ENCODE results near the gene ADCY4. TPM values are rescaled to one million over a fixed set of nuclear protein-coding genes. Genes with fewer than 3 reads are reported as not detected.
"Not testable (repeated sequence)": the region's sequence is repeated elsewhere in the genome, so short reads cannot be mapped to it uniquely, and the experiment has no call there.

Gene ADCY4
- total RNA-seq, 1 donor from 2014 or later, result 9.9 TPM

- Histone ChIP-seq H3K9ac (ENCODE audit: low read depth in 1 of 3, low read length in 3 of 3) (no peak overlapping the region), H3K4me3 (ENCODE audit: low read length in 3 of 3) (no peak overlapping the region), H3K9me3 (ENCODE audit: control insufficient read depth in 3 of 3, low read length in 3 of 3) (no peaks in the 10 kb centered on the region), H3K27ac (ENCODE audit: low read depth, low read length) (no peak overlapping the region), H3K27me3 (ENCODE audit: control insufficient read depth in 3 of 3, insufficient read depth in 3 of 3, low read length in 3 of 3) (peaks cover 0 to 8% (median 0%) of the 10 kb centered on the region in 3 donors), H3K4me1 (ENCODE audit: control insufficient read depth in 3 of 3, insufficient read depth in 3 of 3, low read length in 3 of 3) (peaks cover 0 to 8% (median 2%) of the 10 kb centered on the region in 3 donors), H3K36me3 (ENCODE audit: control insufficient read depth in 3 of 3, insufficient read depth in 3 of 3, low read length in 3 of 3) (peaks cover 0 to 5% (median 4%) of the 10 kb centered on the region in 3 donors)
Observed at GRCh38 chr14:24376448-24377070, 41.7 kb upstream of the ADCY4 start.

GRCh38 chr14:24372701-24373416, 38.0 kb upstream of the ADCY4 start:
- no peak overlapping the region for H3K9ac ChIP-seq (ENCODE audit: low read depth in 1 of 3, low read length in 3 of 3)
- H3K27me3 ChIP-seq (ENCODE audit: control insufficient read depth in 3 of 3, insufficient read depth in 3 of 3, low read length in 3 of 3), result peaks cover 4 to 13% (median 7%) of the 10 kb centered on the region in 3 donors
- H3K27ac ChIP-seq (ENCODE audit: low read depth, low read length), result no peak overlapping the region
- H3K4me1 ChIP-seq (ENCODE audit: control insufficient read depth in 3 of 3, insufficient read depth in 3 of 3, low read length in 3 of 3), result peaks cover 0 to 8% (median 2%) of the 10 kb centered on the region in 3 donors
- no peaks in the 10 kb centered on the region for H3K9me3 ChIP-seq (ENCODE audit: control insufficient read depth in 3 of 3, low read length in 3 of 3)
- H3K4me3 ChIP-seq (ENCODE audit: low read length in 3 of 3), result no peak overlapping the region
- H3K36me3 ChIP-seq (ENCODE audit: control insufficient read depth in 3 of 3, insufficient read depth in 3 of 3, low read length in 3 of 3), result peaks cover 0 to 5% (median 4%) of the 10 kb centered on the region in 3 donors

GRCh38 chr14:24371605-24372004, 36.7 kb upstream of the ADCY4 start:
- Histone ChIP-seq H3K27me3 (ENCODE audit: control insufficient read depth in 3 of 3, insufficient read depth in 3 of 3, low read length in 3 of 3) (peaks cover 12 to 23% (median 14%) of the 10 kb centered on the region in 3 donors), H3K4me1 (ENCODE audit: control insufficient read depth in 3 of 3, insufficient read depth in 3 of 3, low read length in 3 of 3) (peaks cover 5 to 14% (median 9%) of the 10 kb centered on the region in 3 donors)
- H3K27ac ChIP-seq (ENCODE audit: low read depth, low read length); H3K9me3 ChIP-seq (ENCODE audit: control insufficient read depth in 3 of 3, low read length in 3 of 3); H3K4me3 ChIP-seq (ENCODE audit: low read length in 3 of 3); H3K36me3 ChIP-seq (ENCODE audit: control insufficient read depth in 3 of 3, insufficient read depth in 3 of 3, low read length in 3 of 3); H3K9ac ChIP-seq (ENCODE audit: low read depth in 1 of 3, low read length in 3 of 3): not testable (repeated sequence)

GRCh38 chr14:24370748-24371147, 35.9 kb upstream of the ADCY4 start:
- Histone ChIP-seq H3K9me3 (ENCODE audit: control insufficient read depth in 3 of 3, low read length in 3 of 3) (no peaks in the 10 kb centered on the region), H3K27ac (ENCODE audit: low read depth, low read length) (no peak overlapping the region), H3K27me3 (ENCODE audit: control insufficient read depth in 3 of 3, insufficient read depth in 3 of 3, low read length in 3 of 3) (peaks cover 15 to 28% (median 18%) of the 10 kb centered on the region in 3 donors), H3K4me1 (ENCODE audit: control insufficient read depth in 3 of 3, insufficient read depth in 3 of 3, low read length in 3 of 3) (peaks cover 9 to 18% (median 11%) of the 10 kb centered on the region in 3 donors), H3K9ac (ENCODE audit: low read depth in 1 of 3, low read length in 3 of 3) (no peak overlapping the region), H3K36me3 (ENCODE audit: control insufficient read depth in 3 of 3, insufficient read depth in 3 of 3, low read length in 3 of 3) (peaks cover 0 to 4% (median 2%) of the 10 kb centered on the region in 3 donors), H3K4me3 (ENCODE audit: low read length in 3 of 3) (no peak overlapping the region)

- Histone ChIP-seq H3K9me3 (ENCODE audit: control insufficient read depth in 3 of 3, low read length in 3 of 3) (no peaks in the 10 kb centered on the region), H3K4me1 (ENCODE audit: control insufficient read depth in 3 of 3, insufficient read depth in 3 of 3, low read length in 3 of 3) (peaks cover 12 to 22% (median 17%) of the 10 kb centered on the region in 3 donors), H3K27me3 (ENCODE audit: control insufficient read depth in 3 of 3, insufficient read depth in 3 of 3, low read length in 3 of 3) (peaks cover 16 to 28% (median 22%) of the 10 kb centered on the region in 3 donors), H3K9ac (ENCODE audit: low read depth in 1 of 3, low read length in 3 of 3) (no peak overlapping the region), H3K4me3 (ENCODE audit: low read length in 3 of 3) (no peak overlapping the region), H3K27ac (ENCODE audit: low read depth, low read length) (no peak overlapping the region), H3K36me3 (ENCODE audit: control insufficient read depth in 3 of 3, insufficient read depth in 3 of 3, low read length in 3 of 3) (peaks cover 0 to 4% (median 2%) of the 10 kb centered on the region in 3 donors)
Observed at GRCh38 chr14:24369907-24370687, 35.2 kb upstream of the ADCY4 start.

- Histone ChIP-seq H3K9me3 (ENCODE audit: control insufficient read depth in 3 of 3, low read length in 3 of 3) (no peaks in the 10 kb centered on the region), H3K4me3 (ENCODE audit: low read length in 3 of 3) (peak overlapping the region in 1 of 3 donors; percentile 51), H3K27ac (ENCODE audit: low read depth, low read length) (peak overlapping the region; percentile 89), H3K27me3 (ENCODE audit: control insufficient read depth in 3 of 3, insufficient read depth in 3 of 3, low read length in 3 of 3) (peaks cover 16 to 27% (median 25%) of the 10 kb centered on the region in 3 donors), H3K4me1 (ENCODE audit: control insufficient read depth in 3 of 3, insufficient read depth in 3 of 3, low read length in 3 of 3) (peaks cover 12 to 25% (median 18%) of the 10 kb centered on the region in 3 donors), H3K9ac (ENCODE audit: low read depth in 1 of 3, low read length in 3 of 3) (no peak overlapping the region), H3K36me3 (ENCODE audit: control insufficient read depth in 3 of 3, insufficient read depth in 3 of 3, low read length in 3 of 3) (peaks cover 0 to 4% (median 2%) of the 10 kb centered on the region in 3 donors)
Observed at GRCh38 chr14:24369463-24369862, 34.6 kb upstream of the ADCY4 start.

GRCh38 chr14:24368562-24369252, 33.8 kb upstream of the ADCY4 start:
- peaks cover 0 to 4% (median 2%) of the 10 kb centered on the region in 3 donors for H3K36me3 ChIP-seq (ENCODE audit: control insufficient read depth in 3 of 3, insufficient read depth in 3 of 3, low read length in 3 of 3)
- H3K27ac ChIP-seq (ENCODE audit: low read depth, low read length), result peak overlapping the region; percentile 89
- peak overlapping the region; percentile 51 to 77 (median 71) for H3K9ac ChIP-seq (ENCODE audit: low read depth in 1 of 3, low read length in 3 of 3)
- H3K4me3 ChIP-seq (ENCODE audit: low read length in 3 of 3), result peak overlapping the region; percentile 51 to 61 (median 56)
- H3K4me1 ChIP-seq (ENCODE audit: control insufficient read depth in 3 of 3, insufficient read depth in 3 of 3, low read length in 3 of 3), result peaks cover 12 to 25% (median 18%) of the 10 kb centered on the region in 3 donors
- peaks cover 16 to 27% (median 25%) of the 10 kb centered on the region in 3 donors for H3K27me3 ChIP-seq (ENCODE audit: control insufficient read depth in 3 of 3, insufficient read depth in 3 of 3, low read length in 3 of 3)
- no peaks in the 10 kb centered on the region for H3K9me3 ChIP-seq (ENCODE audit: control insufficient read depth in 3 of 3, low read length in 3 of 3)

GRCh38 chr14:24368212-24368561, 33.3 kb upstream of the ADCY4 start:
- Histone ChIP-seq H3K4me3 (ENCODE audit: low read length in 3 of 3) (peak overlapping the region; percentile 51 to 61 (median 56)), H3K27ac (ENCODE audit: low read depth, low read length) (peak overlapping the region; percentile 89), H3K4me1 (ENCODE audit: control insufficient read depth in 3 of 3, insufficient read depth in 3 of 3, low read length in 3 of 3) (peaks cover 12 to 25% (median 18%) of the 10 kb centered on the region in 3 donors), H3K9me3 (ENCODE audit: control insufficient read depth in 3 of 3, low read length in 3 of 3) (no peaks in the 10 kb centered on the region), H3K36me3 (ENCODE audit: control insufficient read depth in 3 of 3, insufficient read depth in 3 of 3, low read length in 3 of 3) (peaks cover 0 to 3% (median under 1%) of the 10 kb centered on the region in 3 donors), H3K9ac (ENCODE audit: low read depth in 1 of 3, low read length in 3 of 3) (peak overlapping the region; percentile 51 to 77 (median 71)), H3K27me3 (ENCODE audit: control insufficient read depth in 3 of 3, insufficient read depth in 3 of 3, low read length in 3 of 3) (peaks cover 16 to 27% (median 25%) of the 10 kb centered on the region in 3 donors)

GRCh38 chr14:24367514-24368211, 32.8 kb upstream of the ADCY4 start, which contains the start of gene NFATC4:
Gene NFATC4 (plus strand): TSS chr14:24368184. CDS start chr14:24368341, 157 bp downstream.
- Histone ChIP-seq H3K36me3 (ENCODE audit: control insufficient read depth in 3 of 3, insufficient read depth in 3 of 3, low read length in 3 of 3) (no peaks in the 10 kb centered on the region), H3K4me1 (ENCODE audit: control insufficient read depth in 3 of 3, insufficient read depth in 3 of 3, low read length in 3 of 3) (peaks cover 12 to 20% (median 18%) of the 10 kb centered on the region in 3 donors), H3K9me3 (ENCODE audit: control insufficient read depth in 3 of 3, low read length in 3 of 3) (no peaks in the 10 kb centered on the region), H3K27ac (ENCODE audit: low read depth, low read length) (peak within 1 kb of the TSS; percentile 89), H3K9ac (ENCODE audit: low read depth in 1 of 3, low read length in 3 of 3) (peak within 1 kb of the TSS; percentile 71 to 77 (median 72)), H3K4me3 (ENCODE audit: low read length in 3 of 3) (peak within 1 kb of the TSS; percentile 59 to 78 (median 67)), H3K27me3 (ENCODE audit: control insufficient read depth in 3 of 3, insufficient read depth in 3 of 3, low read length in 3 of 3) (peaks cover 16 to 27% (median 25%) of the 10 kb centered on the region in 3 donors)
